Neural cell (in vitro differentiated cells): ENCODE data around the gene IFTAP.

Experiments
- EP300 ChIP-seq: fragments of 450-650 bp; conservative IDR thresholded peaks from 2 replicates; pipeline ENCODE4 v1.6.1; 2014; ENCODE audit warnings: antibody characterized with exemption, mild to moderate bottlenecking, moderate library complexity; ENCODE audit not compliant: poor library complexity, severe bottlenecking
- EZH2 ChIP-seq: fragments of 200-600, 300-800 bp; shearing (Covaris generic), sonication (generic); IDR thresholded peaks from 2 replicates; pipeline ENCODE4 v1.6.1; 2014; ENCODE audit warnings: antibody characterized with exemption, low read length, borderline replicate concordance, mild to moderate bottlenecking; ENCODE audit not compliant: insufficient read depth, poor library complexity, severe bottlenecking
- POLR2AphosphoS5 ChIP-seq: IDR thresholded peaks from 2 replicates; pipeline ENCODE4 v1.6.1; 2012
- RAD21 ChIP-seq: fragments of 450-650 bp; conservative IDR thresholded peaks from 2 replicates; pipeline ENCODE4 v1.6.1; 2014; ENCODE audit warnings: antibody characterized with exemption, mild to moderate bottlenecking, moderate library complexity
- SMC3 ChIP-seq: fragments of 450-650 bp; conservative IDR thresholded peaks from 2 replicates; pipeline ENCODE4 v1.6.1; 2014; ENCODE audit warnings: antibody characterized with exemption, mild to moderate bottlenecking, moderate library complexity; ENCODE audit not compliant: poor library complexity
- TAF1 ChIP-seq: IDR thresholded peaks from 2 replicates; pipeline ENCODE4 v1.6.1; 2012; ENCODE audit warnings: low read depth
- TF ChIP-seq, protein P1 (sequence below): fragments of 450-650 bp; IDR thresholded peaks from 2 replicates; pipeline ENCODE4 v1.5.1; 2014; ENCODE audit warnings: antibody characterized with exemption, mild to moderate bottlenecking, moderate library complexity; ENCODE audit not compliant: poor library complexity, severe bottlenecking
- TF ChIP-seq, protein P2 (sequence below): IDR thresholded peaks from 2 replicates; pipeline ENCODE4 v1.6.1; 2012; ENCODE audit warnings: borderline replicate concordance

DNA sequence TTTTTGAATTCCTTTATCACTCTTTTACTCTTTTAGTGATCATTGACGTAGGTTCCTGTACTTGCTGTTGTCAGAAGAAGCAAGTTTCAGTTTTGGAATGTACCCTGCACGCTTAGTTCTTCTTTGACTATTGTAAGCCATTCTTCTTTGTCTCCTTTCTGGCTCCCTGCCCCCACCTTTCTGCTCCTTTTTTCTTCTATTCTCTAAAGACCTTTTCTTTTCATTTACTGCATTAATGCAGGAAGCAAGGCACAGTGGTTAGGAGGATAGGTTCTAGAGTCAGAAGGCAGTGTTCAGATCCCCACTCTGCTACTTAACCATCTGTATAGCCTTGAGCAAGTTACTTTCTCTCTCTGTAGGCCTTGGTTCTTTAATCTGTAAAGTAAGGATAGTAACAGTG is 37.5 kb downstream of the IFTAP start:
- TF ChIP-seq, protein P1, sequence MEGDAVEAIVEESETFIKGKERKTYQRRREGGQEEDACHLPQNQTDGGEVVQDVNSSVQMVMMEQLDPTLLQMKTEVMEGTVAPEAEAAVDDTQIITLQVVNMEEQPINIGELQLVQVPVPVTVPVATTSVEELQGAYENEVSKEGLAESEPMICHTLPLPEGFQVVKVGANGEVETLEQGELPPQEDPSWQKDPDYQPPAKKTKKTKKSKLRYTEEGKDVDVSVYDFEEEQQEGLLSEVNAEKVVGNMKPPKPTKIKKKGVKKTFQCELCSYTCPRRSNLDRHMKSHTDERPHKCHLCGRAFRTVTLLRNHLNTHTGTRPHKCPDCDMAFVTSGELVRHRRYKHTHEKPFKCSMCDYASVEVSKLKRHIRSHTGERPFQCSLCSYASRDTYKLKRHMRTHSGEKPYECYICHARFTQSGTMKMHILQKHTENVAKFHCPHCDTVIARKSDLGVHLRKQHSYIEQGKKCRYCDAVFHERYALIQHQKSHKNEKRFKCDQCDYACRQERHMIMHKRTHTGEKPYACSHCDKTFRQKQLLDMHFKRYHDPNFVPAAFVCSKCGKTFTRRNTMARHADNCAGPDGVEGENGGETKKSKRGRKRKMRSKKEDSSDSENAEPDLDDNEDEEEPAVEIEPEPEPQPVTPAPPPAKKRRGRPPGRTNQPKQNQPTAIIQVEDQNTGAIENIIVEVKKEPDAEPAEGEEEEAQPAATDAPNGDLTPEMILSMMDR, result no peak
- TF ChIP-seq EZH2 (no peak), SMC3 (no peak), EP300 (no peak), POLR2AphosphoS5 (no peak), RAD21 (no peak), TAF1 (no peak)
- TF ChIP-seq, protein P2, sequence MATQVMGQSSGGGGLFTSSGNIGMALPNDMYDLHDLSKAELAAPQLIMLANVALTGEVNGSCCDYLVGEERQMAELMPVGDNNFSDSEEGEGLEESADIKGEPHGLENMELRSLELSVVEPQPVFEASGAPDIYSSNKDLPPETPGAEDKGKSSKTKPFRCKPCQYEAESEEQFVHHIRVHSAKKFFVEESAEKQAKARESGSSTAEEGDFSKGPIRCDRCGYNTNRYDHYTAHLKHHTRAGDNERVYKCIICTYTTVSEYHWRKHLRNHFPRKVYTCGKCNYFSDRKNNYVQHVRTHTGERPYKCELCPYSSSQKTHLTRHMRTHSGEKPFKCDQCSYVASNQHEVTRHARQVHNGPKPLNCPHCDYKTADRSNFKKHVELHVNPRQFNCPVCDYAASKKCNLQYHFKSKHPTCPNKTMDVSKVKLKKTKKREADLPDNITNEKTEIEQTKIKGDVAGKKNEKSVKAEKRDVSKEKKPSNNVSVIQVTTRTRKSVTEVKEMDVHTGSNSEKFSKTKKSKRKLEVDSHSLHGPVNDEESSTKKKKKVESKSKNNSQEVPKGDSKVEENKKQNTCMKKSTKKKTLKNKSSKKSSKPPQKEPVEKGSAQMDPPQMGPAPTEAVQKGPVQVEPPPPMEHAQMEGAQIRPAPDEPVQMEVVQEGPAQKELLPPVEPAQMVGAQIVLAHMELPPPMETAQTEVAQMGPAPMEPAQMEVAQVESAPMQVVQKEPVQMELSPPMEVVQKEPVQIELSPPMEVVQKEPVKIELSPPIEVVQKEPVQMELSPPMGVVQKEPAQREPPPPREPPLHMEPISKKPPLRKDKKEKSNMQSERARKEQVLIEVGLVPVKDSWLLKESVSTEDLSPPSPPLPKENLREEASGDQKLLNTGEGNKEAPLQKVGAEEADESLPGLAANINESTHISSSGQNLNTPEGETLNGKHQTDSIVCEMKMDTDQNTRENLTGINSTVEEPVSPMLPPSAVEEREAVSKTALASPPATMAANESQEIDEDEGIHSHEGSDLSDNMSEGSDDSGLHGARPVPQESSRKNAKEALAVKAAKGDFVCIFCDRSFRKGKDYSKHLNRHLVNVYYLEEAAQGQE, result no peak
